GM19099 (cell line): Measurements from ENCODE around the gene COX14.

Experiments used
- POLR2A ChIP-seq: IDR thresholded peaks from 3 replicates; pipeline ENCODE4 v1.6.1; 2011; ENCODE audit warnings: low read depth; ENCODE audit not compliant: insufficient read length; ENCODE audit errors: extremely low read depth

The COX14 gene

GRCh38 chr12:50079771-50080170 is 32.3 kb upstream of the COX14 start:
- TF ChIP-seq POLR2A: no peak

GRCh38 chr12:50081096-50081808 is 30.8 kb upstream of the COX14 start:
- no peak for TF ChIP-seq POLR2A

- TF ChIP-seq POLR2A: no peak
Observed at GRCh38 chr12:50082644-50083043, 29.4 kb upstream of the COX14 start.

- no peak for TF ChIP-seq POLR2A
Observed at GRCh38 chr12:50083301-50083700, 28.7 kb upstream of the COX14 start.

- peak; percentile 79 for TF ChIP-seq POLR2A
Observed at GRCh38 chr12:50084775-50085614, 27.0 kb upstream of the COX14 start, which contains the start of gene SMARCD1. Gene SMARCD1 (plus strand): TSS chr12:50085342. CDS start chr12:50085370, 28 bp downstream.

GRCh38 chr12:50085615-50086072 is 26.4 kb upstream of the COX14 start:
- TF ChIP-seq POLR2A: no peak

- TF ChIP-seq POLR2A: no peak
Observed at GRCh38 chr12:50086148-50086547, 25.9 kb upstream of the COX14 start.

- no peak for TF ChIP-seq POLR2A
Observed at GRCh38 chr12:50087151-50087550, 24.9 kb upstream of the COX14 start.

- no peak for TF ChIP-seq POLR2A
Observed at GRCh38 chr12:50087995-50088394, 24.0 kb upstream of the COX14 start.

GRCh38 chr12:50088577-50089335 is 23.3 kb upstream of the COX14 start:
- no peak for TF ChIP-seq POLR2A

- TF ChIP-seq POLR2A: no peak
Observed at GRCh38 chr12:50089730-50090129, 22.3 kb upstream of the COX14 start.

- no peak for TF ChIP-seq POLR2A
Observed at GRCh38 chr12:50090391-50090790, 21.6 kb upstream of the COX14 start.

- no peak for TF ChIP-seq POLR2A
Observed at GRCh38 chr12:50097952-50098351, 14.1 kb upstream of the COX14 start.

- TF ChIP-seq POLR2A: no peak
Observed at GRCh38 chr12:50099302-50100008, 12.6 kb upstream of the COX14 start.

GRCh38 chr12:50100561-50100960 is 11.5 kb upstream of the COX14 start:
- no peak for TF ChIP-seq POLR2A
